ENCODE results near the gene ANKRD53.
A peak's percentile ranks its signal among the peaks of the same experiment; 100 is the strongest.

Gene ANKRD53

DNA sequence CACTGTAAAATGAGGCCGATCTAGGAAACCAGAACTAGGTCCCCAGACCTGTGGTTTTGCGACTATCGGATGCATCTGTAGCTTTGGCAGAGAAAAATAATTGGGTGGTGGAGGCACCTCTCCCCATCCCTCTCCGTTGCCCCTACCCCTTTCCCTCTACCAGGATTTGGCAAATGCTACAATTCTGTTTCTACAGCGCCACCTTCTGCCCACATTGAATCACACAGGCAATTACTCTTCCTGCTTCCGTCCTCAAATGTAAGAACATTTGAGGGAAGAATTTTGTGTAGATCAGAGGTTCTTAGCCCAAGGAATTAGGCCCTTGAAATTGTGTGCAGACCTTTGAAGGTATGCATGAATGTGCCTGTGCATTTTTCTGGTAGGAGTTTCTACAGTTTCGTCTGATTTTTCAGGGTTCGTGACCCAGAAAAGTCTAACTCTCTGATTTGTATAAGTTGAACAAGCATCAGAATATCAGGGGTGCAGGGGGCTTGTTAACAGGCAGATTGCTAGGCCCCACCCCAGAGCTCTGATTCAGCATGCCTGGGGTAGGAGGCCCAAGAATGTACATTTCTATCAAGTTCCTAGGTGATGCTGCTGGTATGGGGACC lies 31.5 kb upstream of the ANKRD53 start:
- no peaks in the 10 kb centered on the region for H3K9me3 ChIP-seq (ENCODE audit: control insufficient read depth, insufficient read depth, low read depth, low read length)
- no peak overlapping the region for H3K27ac ChIP-seq (ENCODE audit: low read depth, low read length)
- no peak overlapping the region for H3K9ac ChIP-seq (ENCODE audit: low read length)
- no peak overlapping the region for H3K4me3 ChIP-seq (ENCODE audit: low read depth, low read length)
- peaks cover 21% of the 10 kb centered on the region for H3K4me1 ChIP-seq (ENCODE audit: control insufficient read depth, insufficient read depth, low read length)
- no peaks in the 10 kb centered on the region for H3K36me3 ChIP-seq (ENCODE audit: control insufficient read depth, insufficient read depth, low read length)
- H3K27me3 ChIP-seq (ENCODE audit: control insufficient read depth, insufficient read depth, low read length), result peaks cover 74% of the 10 kb centered on the region

DNA sequence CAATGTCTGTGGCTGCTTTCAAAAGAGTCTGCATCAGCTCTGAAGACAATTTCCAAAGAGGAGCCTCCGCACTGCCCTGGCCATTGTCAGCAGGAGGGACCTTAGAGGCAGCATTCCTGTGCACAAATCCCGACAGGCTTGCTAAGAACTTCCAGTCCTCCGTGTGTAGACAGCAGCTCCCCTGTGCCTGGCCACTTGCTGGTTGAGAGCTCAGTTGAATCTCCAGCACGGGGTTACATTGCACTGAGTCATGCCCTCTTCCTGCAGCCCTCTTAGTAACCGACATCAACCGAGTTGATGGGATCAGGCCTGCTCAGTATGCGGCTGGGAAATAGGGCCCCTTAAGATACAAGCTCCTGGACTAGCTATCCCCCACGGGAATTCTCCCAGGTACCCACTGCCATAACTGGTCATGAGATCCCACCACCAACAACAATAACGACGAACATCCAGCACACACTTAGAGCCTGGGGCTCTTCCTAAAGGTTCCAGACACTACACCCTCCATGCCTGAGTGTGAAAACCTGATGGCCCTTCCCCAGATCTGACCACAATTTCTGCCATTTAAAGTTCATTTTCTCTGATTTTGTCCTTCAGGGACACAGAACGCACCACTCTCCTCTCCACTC lies 30.8 kb upstream of the ANKRD53 start:
- Histone ChIP-seq H3K9me3 (ENCODE audit: control insufficient read depth, insufficient read depth, low read depth, low read length) (no peaks in the 10 kb centered on the region), H3K27me3 (ENCODE audit: control insufficient read depth, insufficient read depth, low read length) (peaks cover 68% of the 10 kb centered on the region), H3K27ac (ENCODE audit: low read depth, low read length) (no peak overlapping the region), H3K4me3 (ENCODE audit: low read depth, low read length) (peak overlapping the region; percentile 41; the same call in 1 of the 2 replicates), H3K36me3 (ENCODE audit: control insufficient read depth, insufficient read depth, low read length) (no peaks in the 10 kb centered on the region), H3K9ac (ENCODE audit: low read length) (no peak overlapping the region), H3K4me1 (ENCODE audit: control insufficient read depth, insufficient read depth, low read length) (peaks cover 17% of the 10 kb centered on the region)

DNA sequence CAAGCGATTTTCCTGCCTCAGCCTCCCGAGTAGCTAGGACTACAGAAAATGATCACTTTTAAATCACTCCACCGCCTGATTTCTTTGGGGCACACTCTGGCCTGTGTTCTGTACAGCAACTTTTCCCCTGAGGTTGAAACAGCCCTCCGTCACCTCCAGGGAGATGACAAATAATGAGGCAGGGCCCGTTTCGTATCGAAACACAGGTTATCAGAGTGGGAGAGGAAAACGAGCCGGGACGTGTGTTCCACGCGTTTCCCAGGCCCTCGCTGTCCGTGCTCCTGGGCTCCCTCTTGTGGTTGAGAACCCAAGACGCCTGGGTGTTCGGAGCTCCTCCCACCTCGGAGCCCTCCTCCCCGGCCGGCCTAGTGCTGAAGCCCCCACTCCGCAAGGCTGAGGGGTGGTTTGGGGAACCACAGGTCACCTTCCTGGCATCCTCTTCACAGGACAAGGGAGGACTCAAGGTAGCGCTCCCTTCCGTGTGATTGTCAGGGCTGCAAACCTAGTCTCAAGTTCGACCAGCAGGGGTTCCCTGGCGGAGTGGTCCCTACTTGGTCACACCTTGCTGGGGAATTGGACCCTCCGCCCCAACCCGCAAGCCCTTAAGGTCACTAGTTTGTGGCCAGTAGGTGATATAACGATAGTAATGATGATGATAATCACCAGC lies 30.0 kb upstream of the ANKRD53 start:
- H3K9me3 ChIP-seq (ENCODE audit: control insufficient read depth, insufficient read depth, low read depth, low read length), result no peaks in the 10 kb centered on the region
- peak overlapping the region; percentile 41 for H3K4me3 ChIP-seq (ENCODE audit: low read depth, low read length)
- H3K4me1 ChIP-seq (ENCODE audit: control insufficient read depth, insufficient read depth, low read length), result peaks cover 10% of the 10 kb centered on the region; the same call in 1 of the 2 replicates
- H3K27ac ChIP-seq (ENCODE audit: low read depth, low read length), result no peak overlapping the region
- no peaks in the 10 kb centered on the region for H3K36me3 ChIP-seq (ENCODE audit: control insufficient read depth, insufficient read depth, low read length)
- peaks cover 69% of the 10 kb centered on the region for H3K27me3 ChIP-seq (ENCODE audit: control insufficient read depth, insufficient read depth, low read length)
- H3K9ac ChIP-seq (ENCODE audit: low read length), result no peak overlapping the region

DNA sequence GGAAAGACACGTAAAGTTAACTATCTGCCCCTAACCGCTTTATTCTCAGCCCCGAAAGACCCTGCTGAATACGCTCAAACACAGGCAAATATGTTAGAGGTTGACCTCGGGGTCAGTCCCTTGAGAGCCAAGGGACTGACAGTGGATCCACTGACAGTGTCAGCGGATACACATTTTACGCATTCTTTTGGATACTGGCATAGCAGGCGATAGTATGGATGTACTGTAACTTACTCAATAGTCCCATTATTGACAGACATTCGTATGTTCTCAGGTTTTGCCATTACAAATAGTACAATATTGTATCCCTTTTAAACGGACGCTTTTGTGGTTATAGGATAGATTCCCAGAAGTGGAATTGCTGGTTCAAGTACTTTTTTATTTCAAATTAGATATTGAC lies 29.3 kb upstream of the ANKRD53 start:
- no peak overlapping the region for H3K4me3 ChIP-seq (ENCODE audit: low read depth, low read length)
- no peak overlapping the region for H3K27ac ChIP-seq (ENCODE audit: low read depth, low read length)
- H3K27me3 ChIP-seq (ENCODE audit: control insufficient read depth, insufficient read depth, low read length), result peaks cover 70% of the 10 kb centered on the region
- no peaks in the 10 kb centered on the region for H3K9me3 ChIP-seq (ENCODE audit: control insufficient read depth, insufficient read depth, low read depth, low read length)
- peaks cover 6% of the 10 kb centered on the region; the same call in 1 of the 2 replicates for H3K4me1 ChIP-seq (ENCODE audit: control insufficient read depth, insufficient read depth, low read length)
- no peaks in the 10 kb centered on the region for H3K36me3 ChIP-seq (ENCODE audit: control insufficient read depth, insufficient read depth, low read length)
- no peak overlapping the region for H3K9ac ChIP-seq (ENCODE audit: low read length)

DNA sequence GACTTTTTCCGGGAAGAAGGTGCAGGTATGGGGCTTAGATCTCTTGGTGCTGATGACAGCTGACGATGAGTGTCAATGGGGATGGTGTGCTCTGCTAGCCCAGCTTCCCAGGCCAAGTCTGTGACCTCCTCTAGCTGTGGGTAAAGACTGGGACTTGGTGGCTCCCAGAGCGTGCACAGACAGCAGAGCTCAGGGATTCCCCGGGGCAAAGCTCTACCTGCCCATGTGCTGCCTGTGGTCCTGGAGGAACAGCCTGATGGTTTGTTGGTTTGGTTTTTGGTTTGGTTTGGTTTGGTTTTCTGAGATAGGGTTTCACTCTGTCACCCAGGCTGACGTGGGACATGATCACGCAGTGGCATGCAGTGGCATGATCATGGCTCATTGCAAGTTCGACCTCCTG lies 23.5 kb upstream of the ANKRD53 start:
- H3K9ac ChIP-seq (ENCODE audit: low read length), result no peak overlapping the region
- H3K36me3 ChIP-seq (ENCODE audit: control insufficient read depth, insufficient read depth, low read length), result no peaks in the 10 kb centered on the region
- H3K27me3 ChIP-seq (ENCODE audit: control insufficient read depth, insufficient read depth, low read length), result peaks cover 39% of the 10 kb centered on the region
- H3K4me3 ChIP-seq (ENCODE audit: low read depth, low read length), result no peak overlapping the region
- no peak overlapping the region for H3K27ac ChIP-seq (ENCODE audit: low read depth, low read length)
- H3K4me1 ChIP-seq (ENCODE audit: control insufficient read depth, insufficient read depth, low read length), result no peaks in the 10 kb centered on the region
- no peaks in the 10 kb centered on the region for H3K9me3 ChIP-seq (ENCODE audit: control insufficient read depth, insufficient read depth, low read depth, low read length)

DNA sequence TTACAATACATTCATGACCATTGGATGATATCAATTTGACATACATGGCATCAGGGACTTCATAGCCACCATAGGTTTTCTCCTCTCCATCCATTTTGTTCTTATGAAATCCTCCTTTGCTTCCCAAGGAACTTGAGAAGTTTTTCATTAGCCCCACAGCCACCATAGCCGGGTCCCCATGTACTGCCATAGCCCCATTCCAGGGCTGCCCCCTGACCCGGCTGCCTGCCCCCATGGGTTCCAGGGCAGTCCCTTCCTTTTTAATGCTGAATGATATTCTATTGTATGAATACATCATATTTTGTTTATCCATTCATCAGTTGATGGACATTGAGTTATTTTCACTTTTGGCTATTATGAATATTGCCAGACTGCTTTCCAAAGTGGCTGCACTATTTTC lies 22.3 kb upstream of the ANKRD53 start:
- H3K27ac ChIP-seq (ENCODE audit: low read depth, low read length), result no peak overlapping the region
- no peak overlapping the region for H3K9ac ChIP-seq (ENCODE audit: low read length)
- H3K27me3 ChIP-seq (ENCODE audit: control insufficient read depth, insufficient read depth, low read length), result peaks cover 44% of the 10 kb centered on the region
- H3K9me3 ChIP-seq (ENCODE audit: control insufficient read depth, insufficient read depth, low read depth, low read length), result no peaks in the 10 kb centered on the region
- H3K36me3 ChIP-seq (ENCODE audit: control insufficient read depth, insufficient read depth, low read length), result no peaks in the 10 kb centered on the region
- no peak overlapping the region for H3K4me3 ChIP-seq (ENCODE audit: low read depth, low read length)
- H3K4me1 ChIP-seq (ENCODE audit: control insufficient read depth, insufficient read depth, low read length), result no peaks in the 10 kb centered on the region

DNA sequence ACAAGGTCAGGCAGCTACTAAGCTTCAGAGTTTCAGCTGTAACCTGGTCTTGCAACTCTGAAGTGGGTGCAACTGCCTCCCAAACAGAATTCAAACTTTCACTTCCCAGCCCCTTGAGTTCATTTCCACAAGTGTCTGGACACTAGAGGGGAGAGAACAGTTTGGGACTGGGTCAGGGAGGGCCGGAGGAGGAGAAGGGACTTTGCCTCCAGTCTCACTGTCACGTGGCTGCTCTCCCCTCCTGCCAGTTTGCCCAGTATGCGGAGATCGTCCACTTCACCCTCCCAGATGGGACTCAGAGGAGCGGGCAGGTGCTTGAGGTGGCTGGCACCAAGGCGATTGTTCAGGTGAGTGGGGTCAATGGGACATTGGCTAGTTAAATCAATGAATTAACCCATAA lies 20.6 kb upstream of the ANKRD53 start:
- Histone ChIP-seq H3K9ac (ENCODE audit: low read length) (no peak overlapping the region), H3K36me3 (ENCODE audit: control insufficient read depth, insufficient read depth, low read length) (no peaks in the 10 kb centered on the region), H3K9me3 (ENCODE audit: control insufficient read depth, insufficient read depth, low read depth, low read length) (no peaks in the 10 kb centered on the region), H3K27me3 (ENCODE audit: control insufficient read depth, insufficient read depth, low read length) (peaks cover 57% of the 10 kb centered on the region), H3K4me3 (ENCODE audit: low read depth, low read length) (no peak overlapping the region), H3K27ac (ENCODE audit: low read depth, low read length) (no peak overlapping the region), H3K4me1 (ENCODE audit: control insufficient read depth, insufficient read depth, low read length) (no peaks in the 10 kb centered on the region)

DNA sequence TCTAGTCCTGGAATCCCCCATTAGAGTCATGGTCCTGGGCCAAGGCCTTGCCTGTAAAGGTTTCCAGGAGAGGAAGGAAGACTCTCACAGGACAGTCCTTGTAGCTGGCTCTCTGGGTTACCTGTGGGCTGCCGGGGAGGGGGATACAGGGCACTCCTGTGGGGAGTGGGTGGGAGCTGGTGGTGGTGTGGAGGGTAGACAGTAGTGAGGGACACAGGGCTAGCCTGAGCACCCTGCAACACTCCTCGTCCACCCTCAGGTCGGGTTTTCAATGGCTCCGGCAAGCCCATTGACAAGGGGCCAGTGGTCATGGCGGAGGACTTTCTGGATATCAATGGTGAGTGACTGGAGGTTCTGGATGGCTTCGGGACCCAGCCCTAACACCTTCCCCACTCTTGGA lies 19.7 kb upstream of the ANKRD53 start:
- H3K27me3 ChIP-seq (ENCODE audit: control insufficient read depth, insufficient read depth, low read length), result peaks cover 57% of the 10 kb centered on the region
- no peak overlapping the region for H3K4me3 ChIP-seq (ENCODE audit: low read depth, low read length)
- no peak overlapping the region for H3K27ac ChIP-seq (ENCODE audit: low read depth, low read length)
- no peaks in the 10 kb centered on the region for H3K36me3 ChIP-seq (ENCODE audit: control insufficient read depth, insufficient read depth, low read length)
- no peak overlapping the region for H3K9ac ChIP-seq (ENCODE audit: low read length)
- no peaks in the 10 kb centered on the region for H3K9me3 ChIP-seq (ENCODE audit: control insufficient read depth, insufficient read depth, low read depth, low read length)
- no peaks in the 10 kb centered on the region for H3K4me1 ChIP-seq (ENCODE audit: control insufficient read depth, insufficient read depth, low read length)

DNA sequence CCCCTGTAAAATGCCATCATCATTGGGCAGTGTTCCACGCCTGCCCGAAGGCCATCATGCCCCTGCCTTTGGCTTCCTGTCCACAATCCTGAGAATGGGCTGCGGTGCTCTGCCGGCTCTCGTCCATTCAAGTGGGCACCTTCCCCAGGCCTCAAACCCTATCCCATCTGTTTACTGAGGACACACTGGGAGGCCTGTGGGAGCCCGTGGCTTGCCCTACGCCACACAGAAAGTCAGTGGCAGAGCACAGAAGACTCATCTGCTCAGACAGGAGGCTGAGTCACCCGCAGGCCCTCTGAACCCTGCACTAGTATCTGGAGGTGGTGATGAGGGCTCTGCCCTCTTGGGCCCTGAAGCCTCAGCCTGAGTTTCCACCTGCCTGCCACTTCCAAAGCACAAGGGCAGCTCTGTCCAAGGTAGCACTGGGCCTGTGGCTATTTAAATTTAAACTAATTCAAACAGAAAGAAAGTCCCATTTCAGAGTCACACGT lies 19.1 kb upstream of the ANKRD53 start:
- Histone ChIP-seq H3K36me3 (ENCODE audit: control insufficient read depth, insufficient read depth, low read length) (no peaks in the 10 kb centered on the region), H3K27ac (ENCODE audit: low read depth, low read length) (no peak overlapping the region), H3K9ac (ENCODE audit: low read length) (no peak overlapping the region), H3K4me1 (ENCODE audit: control insufficient read depth, insufficient read depth, low read length) (peaks cover under 1% of the 10 kb centered on the region; the same call in 1 of the 2 replicates), H3K27me3 (ENCODE audit: control insufficient read depth, insufficient read depth, low read length) (peaks cover 57% of the 10 kb centered on the region), H3K9me3 (ENCODE audit: control insufficient read depth, insufficient read depth, low read depth, low read length) (no peaks in the 10 kb centered on the region), H3K4me3 (ENCODE audit: low read depth, low read length) (no peak overlapping the region)

DNA sequence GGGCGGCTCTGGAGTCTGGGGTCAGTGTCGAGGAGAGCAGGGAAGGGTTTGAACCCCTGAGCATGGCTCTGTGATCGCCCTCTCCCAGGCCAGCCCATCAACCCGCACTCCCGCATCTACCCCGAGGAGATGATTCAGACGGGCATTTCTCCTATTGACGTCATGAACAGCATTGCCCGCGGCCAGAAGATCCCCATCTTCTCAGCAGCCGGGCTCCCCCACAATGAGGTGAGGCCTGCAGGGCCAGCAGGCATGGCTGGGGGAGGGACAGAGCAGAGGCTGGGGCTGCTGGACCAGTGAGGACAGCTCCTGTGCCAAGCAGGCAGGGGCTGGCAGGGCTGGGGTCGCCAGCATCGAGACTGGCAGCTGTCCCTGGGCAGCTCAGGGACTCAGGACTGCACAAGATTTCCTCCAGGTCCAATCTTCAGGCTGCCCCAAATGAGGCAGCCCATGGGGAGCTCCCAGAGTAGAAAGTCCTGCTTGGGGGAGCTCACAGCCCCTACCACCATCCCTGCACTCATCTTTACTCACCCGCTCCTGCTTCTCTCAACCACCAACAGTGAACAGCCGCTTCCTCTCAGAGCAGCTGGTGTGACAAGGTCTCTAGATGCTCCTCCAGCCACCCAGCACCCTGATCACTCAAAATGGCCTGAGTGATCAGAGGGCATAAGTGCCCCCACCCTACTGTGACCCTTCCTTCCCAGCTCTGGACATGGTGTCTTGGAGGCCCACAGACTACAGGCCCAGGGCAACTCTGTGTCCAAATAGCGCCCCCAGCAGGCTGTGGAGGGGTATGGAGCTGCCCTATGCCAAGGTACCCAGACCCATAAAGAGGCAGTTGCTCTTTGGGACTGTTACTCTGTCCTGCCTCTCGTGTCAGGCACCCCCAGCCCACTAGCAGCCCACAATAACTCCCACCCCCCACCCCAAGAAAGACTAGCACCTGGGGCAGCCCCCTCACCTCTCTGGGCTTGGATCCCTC lies 18.3 kb upstream of the ANKRD53 start:
- no peaks in the 10 kb centered on the region for H3K36me3 ChIP-seq (ENCODE audit: control insufficient read depth, insufficient read depth, low read length)
- no peak overlapping the region for H3K9ac ChIP-seq (ENCODE audit: low read length)
- no peak overlapping the region for H3K27ac ChIP-seq (ENCODE audit: low read depth, low read length)
- no peak overlapping the region for H3K4me3 ChIP-seq (ENCODE audit: low read depth, low read length)
- H3K4me1 ChIP-seq (ENCODE audit: control insufficient read depth, insufficient read depth, low read length), result peaks cover 5% of the 10 kb centered on the region; the same call in 1 of the 2 replicates
- H3K9me3 ChIP-seq (ENCODE audit: control insufficient read depth, insufficient read depth, low read depth, low read length), result no peaks in the 10 kb centered on the region
- H3K27me3 ChIP-seq (ENCODE audit: control insufficient read depth, insufficient read depth, low read length), result peaks cover 57% of the 10 kb centered on the region

Measured in HUES6 (cell line).